Dermis blood vessel endothelial cell (primary cell): ENCODE data around the gene DNAJC4. TPM values are rescaled to one million over a fixed set of nuclear protein-coding genes. Genes with fewer than 3 reads are reported as not detected.
A peak's percentile ranks its signal among the peaks of the same experiment; 100 is the strongest.

Source experiments
- DNase-seq: peaks from one replicate; pipeline ENCODE4 v3.0.0; 2010
- total RNA-seq: library from RNA; depleted of rRNA; stranded (reverse); fragments of >200 nt; gene quantifications from 2 replicates; pipeline ENCODE4 v1.2.3, GENCODE V29; 2014

Gene DNAJC4
- total RNA-seq, 1 donor from 2014 or later = 17.4 TPM

DNA sequence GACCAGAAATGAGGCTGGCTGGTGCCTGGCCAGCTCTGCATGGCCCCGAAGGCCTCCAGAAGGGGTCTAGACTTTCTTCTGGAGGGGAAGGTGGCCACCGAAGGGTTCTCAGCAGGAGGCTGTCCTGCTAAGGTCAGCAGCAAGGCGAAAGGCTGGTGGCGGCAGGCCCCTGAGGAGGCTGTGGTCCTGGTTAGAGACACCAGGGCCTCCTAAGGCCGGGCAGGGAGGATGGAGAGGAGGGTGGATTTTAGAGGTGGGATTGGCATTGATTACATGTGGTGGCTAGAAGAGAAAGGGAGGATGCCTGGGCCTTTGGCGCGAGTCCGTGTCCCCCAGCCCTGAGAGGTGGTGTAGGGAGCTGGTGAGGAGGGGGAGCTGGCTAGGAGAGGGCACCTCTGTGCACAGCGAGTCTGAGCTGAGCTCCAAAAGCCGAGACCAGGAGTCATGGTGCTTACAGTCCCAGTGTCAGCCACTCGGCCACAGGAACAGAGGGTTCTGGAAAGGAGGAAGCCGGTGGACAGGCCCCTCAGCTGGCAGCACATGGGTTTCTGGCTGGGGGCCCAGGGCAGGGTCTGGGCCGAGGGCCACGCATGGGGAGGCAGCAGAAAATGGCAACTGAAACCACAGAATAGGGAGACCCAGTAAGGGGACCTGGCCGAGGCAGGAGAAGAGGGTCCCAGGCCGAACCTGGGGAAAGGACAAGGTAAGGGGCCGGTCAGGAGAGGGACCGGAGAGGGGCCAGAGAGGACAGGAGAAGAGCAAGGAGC, 21.4 kb upstream of the DNAJC4 start:
- DNase-seq = no peak

DNA sequence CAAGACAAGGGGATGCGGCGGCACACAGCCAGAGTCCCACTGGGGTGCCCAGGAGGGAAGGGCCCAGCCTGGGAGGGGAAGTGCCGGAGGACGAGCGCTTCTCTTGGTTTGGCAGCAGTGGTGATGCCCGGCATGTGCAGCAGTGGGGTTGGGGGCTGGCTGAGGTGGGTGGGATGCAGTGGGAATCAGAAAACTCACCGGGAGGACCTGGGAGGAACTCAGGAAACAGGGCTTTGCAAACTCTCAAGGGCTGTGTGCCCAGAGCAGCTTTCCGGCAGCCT, 20.8 kb upstream of the DNAJC4 start:
- no peak for DNase-seq

DNA sequence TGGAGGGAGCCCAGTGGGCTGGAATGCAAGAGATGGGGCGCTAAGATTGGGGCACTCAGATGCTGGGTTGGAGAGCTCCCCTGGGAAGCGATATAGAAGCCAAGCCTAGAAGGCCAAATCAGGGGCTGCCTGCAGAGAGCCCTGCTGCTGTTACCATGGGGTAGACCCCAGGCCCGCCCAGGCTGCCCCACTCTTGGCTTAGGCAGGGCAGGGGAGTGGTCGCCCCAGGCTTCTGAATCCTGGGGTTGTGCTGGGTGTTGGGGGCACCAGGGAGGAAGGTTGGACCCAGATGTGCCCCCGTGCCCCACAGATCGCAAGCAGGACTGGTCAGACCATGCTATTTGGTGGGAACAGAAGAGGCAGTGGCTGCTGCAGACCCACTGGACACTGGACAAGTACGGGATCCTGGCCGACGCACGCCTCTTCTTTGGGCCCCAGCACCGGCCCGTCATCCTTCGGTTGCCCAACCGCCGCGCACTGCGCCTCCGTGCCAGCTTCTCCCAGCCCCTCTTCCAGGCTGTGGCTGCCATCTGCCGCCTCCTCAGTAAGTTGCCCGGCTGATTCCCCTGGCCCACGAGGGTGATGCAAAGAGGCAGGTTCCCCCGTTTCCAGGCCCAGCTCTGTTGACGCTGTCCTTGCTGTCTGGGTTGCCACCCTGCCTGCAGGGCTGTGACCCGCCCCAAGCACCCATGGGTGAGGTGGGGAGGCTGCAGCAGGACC, 19.9 kb upstream of the DNAJC4 start:
- DNase-seq = no peak

DNA sequence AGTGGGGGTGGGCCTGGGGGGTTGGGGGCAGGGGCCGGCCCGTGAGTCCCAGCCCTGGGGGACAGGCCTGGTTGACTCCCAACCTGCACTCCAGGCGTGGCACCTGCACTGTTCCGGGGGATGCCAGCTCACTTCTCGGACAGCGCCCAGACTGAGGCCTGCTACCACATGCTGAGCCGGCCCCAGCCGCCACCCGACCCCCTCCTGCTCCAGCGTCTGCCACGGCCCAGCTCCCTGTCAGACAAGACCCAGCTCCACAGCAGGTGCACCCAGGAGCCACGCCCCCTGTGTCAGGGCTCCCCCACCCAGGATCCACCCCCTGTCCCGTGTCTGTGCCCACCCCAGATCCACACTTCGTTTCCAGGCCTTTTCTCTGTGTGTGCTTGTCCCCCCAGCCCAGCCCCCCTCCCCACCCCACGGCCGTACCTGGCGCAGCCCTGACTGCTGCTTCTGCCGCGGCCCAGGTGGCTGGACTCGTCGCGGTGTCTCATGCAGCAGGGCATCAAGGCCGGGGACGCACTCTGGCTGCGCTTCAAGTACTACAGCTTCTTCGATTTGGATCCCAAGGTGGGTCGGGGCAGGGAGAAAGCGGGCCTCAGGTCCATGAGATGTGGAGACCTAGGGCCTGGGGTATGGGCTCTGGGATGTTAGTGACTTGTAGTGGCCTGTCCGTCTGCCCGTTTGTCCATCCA, 19.0 kb upstream of the DNAJC4 start:
- no peak for DNase-seq

DNA sequence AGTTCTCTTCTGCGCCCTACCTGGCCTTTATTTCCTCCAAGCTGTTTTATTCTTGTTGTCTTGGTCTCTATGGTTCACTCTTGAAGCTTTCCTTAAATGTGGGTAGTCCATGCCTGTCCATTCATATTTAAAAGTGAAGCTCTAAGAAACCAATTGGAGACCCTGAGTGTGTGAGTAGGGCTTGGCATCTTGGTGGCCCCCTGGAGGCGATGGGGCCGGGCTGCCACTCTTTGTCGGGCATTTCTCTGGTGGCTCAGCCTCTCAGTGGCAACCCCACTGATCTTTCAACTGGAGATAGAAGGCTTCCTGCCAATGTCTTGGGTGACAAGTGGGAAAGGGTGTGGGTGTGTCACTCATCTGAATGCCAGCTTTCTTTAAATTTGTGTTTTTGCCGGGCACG, 13.5 kb upstream of the DNAJC4 start:
- no peak for DNase-seq

DNA sequence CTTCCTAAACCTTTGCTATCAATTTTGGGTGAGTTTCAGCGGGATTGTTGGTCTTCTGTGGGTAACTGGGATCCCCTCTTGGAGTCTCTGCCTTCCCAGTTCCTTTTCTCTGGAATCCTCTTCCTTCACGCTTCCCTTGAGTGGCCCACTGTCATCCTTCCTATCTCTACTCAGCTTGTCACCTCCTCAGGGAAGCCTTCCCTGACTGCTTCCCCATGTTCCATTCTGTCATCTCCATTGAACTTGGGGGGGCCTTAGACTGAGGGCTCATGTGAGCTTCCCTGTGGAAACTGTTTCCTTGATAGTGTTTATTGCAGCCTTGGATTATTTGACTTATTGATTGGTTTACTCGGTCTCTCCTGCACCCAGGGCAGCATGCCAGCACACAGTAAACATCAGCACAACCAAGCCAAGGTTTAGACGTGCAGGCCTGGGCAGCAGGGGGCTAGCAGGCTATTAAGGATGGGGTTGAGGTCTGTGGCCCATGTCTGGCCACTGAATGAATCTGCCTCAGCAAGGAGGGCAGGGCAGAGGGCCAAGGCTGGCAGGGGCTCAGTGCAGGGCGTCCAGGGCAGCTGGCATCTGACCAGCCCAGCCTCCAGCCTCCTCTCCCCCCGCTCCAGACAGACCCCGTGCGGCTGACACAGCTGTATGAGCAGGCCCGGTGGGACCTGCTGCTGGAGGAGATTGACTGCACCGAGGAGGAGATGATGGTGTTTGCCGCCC, 11.6 kb upstream of the DNAJC4 start:
- DNase-seq = no peak

DNA sequence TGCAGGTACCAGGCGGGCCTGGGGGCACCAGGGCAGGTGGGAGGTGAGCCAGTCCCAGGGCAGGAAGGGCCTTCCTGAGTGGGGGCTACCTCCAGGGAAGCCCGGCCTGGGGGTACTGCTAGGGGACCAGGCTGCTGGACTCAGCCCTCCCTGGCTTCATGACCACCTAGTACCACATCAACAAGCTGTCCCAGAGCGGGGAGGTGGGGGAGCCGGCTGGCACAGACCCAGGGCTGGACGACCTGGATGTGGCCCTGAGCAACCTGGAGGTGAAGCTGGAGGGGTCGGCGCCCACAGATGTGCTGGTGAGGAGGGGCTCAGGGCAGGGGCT, 11.0 kb upstream of the DNAJC4 start:
- DNase-seq = no peak

DNA sequence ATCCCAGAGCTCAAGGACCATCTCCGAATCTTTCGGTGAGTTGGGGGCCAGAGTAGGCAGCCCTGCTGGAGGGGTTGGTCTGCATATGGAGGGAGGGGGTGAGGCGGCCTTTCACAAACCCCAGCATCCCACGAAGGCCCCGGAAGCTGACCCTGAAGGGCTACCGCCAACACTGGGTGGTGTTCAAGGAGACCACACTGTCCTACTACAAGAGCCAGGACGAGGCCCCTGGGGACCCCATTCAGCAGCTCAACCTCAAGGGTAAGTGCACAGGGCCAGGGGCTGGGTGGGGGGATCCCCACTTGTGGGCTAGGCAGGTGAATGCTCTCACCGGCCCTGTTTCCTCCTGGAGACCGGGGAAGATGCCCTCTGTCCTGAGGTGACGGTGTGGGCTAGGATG, 10.6 kb upstream of the DNAJC4 start:
- DNase-seq = no peak

DNA sequence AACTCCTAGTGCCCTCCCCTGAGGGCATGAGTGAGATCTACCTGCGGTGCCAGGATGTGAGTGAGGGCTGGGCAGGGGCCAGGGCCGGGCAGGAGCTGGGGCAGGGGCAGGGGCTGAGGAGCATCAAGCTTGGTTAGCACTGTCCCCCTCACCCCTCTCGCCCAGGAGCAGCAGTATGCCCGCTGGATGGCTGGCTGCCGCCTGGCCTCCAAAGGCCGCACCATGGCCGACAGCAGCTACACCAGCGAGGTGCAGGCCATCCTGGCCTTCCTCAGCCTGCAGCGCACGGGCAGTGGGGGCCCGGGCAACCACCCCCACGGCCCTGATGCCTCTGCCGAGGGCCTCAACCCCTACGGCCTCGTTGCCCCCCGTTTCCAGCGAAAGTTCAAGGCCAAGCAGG, 10.1 kb upstream of the DNAJC4 start:
- DNase-seq = no peak

DNA sequence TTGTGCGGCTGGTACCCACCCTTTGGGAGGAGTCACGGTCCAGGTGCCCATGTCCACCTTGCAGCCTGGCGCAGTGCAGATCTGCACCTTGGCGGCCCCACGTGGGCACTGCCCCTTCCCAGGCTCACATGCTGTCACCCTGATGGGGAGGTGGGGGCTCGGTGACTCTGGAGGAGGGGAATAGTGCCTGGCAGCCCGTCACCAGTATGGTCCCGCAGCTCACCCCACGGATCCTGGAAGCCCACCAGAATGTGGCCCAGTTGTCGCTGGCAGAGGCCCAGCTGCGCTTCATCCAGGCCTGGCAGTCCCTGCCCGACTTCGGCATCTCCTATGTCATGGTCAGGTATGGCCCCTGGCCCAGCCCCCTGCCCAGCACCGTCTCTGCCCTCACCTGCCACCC, 9.6 kb upstream of the DNAJC4 start:
- no peak for DNase-seq

DNA sequence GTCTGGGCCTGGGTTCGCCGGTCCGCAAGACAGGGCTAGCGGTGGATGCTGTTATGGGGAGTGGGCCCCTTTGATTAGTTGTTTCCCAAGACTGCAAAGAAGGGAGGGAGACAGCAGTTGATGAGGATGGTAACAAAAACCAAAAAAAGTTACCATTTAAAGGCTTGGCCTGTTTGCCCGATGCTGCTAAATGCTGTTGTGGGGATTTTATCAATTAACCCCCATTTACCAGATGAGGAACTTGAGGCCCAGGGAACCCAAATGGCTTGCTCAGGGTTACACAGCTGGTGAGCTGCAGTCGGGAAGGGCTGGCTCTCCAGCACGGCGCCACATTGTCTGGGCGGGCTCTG, 7.7 kb upstream of the DNAJC4 start:
- no peak for DNase-seq

DNA sequence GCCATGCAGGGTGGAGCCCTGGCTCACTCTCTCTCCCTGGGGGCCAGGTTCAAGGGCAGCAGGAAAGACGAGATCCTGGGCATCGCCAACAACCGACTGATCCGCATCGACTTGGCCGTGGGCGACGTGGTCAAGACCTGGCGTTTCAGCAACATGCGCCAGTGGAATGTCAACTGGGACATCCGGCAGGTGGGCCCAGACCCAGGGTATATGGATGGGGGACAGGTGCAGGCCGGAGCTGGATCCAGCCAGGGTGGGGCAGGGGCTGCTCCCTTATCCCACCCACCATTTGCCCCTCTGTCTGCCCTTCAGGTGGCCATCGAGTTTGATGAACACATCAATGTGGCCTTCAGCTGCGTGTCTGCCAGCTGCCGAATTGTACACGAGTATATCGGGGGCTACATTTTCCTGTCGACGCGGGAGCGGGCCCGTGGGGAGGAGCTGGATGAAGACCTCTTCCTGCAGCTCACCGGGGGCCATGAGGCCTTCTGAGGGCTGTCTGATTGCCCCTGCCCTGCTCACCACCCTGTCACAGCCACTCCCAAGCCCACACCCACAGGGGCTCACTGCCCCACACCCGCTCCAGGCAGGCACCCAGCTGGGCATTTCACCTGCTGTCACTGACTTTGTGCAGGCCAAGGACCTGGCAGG, 7.2 kb upstream of the DNAJC4 start:
- no peak for DNase-seq

DNA sequence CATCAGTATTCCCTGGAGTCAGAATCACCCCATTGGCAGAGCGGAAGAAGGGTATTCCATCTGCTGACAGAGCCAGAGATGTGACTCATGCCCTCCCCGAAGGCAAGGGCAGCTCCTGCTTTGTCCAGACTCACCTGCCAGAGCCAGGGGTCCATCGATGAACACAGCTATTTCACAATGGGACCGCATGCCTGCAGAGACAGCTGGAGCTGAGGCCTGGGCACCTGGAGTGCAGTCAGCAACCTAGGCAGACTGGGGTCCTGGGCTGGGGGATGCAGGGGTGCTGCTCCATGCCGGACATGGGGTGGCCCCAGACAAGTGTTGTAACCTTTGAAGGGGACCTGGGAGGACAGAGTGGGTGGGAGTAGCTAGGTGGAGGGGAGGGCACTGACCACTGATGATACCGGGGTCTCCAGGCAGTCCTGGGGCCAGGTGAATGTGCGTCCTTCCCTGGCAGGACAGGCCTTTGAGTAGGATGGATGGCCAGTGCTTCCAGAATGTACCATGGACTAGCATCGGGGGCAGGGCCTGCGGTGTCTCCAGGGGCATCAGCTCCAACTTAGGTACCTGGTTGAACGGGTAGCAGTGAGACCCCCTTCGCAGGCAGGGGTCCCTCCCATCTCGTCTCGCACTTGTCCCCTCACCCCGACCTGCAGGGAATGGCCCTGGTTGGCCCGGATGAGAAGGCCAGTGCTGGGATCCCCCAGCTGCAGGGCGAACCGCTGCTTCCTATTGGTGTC, 6.0 kb upstream of the DNAJC4 start:
- peak; percentile 25 for DNase-seq

DNA sequence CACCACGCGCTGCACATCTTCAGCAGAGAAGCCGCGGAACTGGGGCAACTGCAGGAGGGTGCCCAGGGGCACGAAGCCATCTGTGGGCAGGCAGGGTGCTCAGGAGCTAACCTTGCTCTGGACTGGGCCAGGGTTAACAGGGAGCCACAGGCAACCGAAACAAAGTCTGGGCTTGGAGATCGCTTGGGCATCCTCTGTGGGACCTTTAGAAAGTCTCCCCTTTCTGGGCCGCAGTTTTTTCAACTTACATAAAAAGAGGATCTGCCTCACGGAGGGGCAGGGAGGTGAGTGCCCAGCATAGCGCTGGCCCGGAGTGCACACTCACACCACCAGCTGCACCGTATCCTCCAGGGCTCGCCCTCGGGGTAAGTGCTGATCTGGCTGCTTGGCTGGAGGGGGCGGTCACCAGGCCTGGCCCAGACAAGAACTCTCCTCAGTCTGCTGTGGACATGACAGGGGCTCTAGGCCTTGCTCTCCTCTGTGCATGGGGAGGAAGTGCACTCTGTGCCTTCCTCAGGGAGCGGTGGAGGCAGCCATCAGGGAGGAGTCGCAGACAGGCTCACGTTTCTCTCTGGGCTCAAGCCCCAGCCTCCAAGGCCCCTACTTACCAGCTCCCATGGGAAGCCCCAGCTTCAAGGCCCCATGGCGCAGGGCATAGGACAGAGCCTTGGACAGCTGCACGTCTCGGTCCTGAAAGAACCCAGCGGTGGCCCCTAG, 5.3 kb upstream of the DNAJC4 start:
- DNase-seq = no peak

DNA sequence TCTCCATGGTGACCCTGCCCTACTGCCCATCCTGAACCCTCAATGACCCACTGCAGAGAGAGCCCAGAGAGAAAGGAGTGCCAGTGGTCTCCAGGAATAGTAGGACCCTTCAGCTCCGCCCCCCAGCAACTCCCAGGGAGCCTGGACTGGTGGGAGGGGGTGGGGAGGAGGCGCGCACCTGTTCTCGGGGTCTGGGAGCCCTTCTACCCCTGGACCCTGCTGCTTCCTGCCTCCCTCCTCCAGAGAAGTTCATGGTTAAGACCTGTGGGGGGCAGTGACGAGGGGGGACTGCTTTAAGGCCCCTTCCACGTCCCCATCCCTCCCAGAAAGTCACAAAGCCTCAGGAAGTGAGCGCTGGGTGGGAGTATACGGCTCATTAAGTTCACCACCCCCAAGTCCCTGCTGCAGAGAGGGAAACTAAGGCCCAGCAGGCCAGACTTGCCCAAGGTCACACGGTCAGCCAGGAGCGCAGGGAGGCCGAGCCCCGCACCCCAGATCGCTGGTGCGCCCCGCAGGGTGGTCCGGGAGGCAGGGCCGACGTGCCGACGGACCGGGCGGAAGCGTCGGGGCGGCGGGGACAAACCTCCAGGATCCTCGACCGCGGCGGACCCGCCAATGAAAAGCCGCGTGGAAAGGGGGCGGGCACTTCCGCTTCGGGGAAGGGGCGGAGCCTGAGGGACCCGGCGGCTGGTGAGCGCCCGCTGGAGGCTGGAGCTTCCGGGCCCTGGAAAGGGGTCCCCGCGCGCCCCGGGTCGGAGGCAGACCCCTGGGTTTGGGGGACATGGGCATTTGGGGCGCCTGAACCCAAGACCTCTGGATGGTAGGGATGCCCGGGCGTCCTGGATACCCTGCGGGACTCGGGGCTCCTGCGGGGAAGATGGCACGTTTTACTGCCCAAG, 4.5 kb upstream of the DNAJC4 start, which contains the start of the genes NUDT22 and TRPT1:
TSS of gene NUDT22 (plus strand) at position 667 of the 899 bp plus-strand sequence. CDS start 379 bp downstream, outside the sequence.
TSS of gene TRPT1 (minus strand) at position 579 of the 899 bp plus-strand sequence. CDS start at position 253, 326 bp downstream.
- peak; percentile 85 for DNase-seq

DNA sequence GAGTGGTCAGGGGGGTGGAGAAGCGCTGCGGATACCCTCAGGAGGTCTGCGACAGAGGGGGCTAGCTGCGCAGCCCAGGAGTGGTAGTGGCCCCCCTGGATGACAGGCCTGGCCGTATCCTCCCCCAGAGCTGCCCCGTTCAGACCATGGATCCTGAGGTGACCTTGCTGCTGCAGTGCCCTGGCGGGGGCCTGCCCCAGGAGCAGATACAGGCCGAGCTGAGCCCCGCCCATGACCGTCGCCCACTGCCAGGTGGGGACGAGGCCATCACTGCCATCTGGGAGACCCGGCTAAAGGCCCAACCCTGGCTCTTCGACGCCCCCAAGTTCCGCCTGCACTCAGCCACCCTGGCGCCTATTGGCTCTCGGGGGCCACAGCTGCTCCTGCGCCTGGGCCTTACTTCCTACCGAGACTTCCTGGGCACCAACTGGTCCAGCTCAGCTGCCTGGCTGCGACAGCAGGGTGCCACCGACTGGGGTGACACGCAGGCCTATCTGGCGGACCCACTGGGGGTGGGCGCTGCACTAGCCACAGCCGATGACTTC, 3.8 kb upstream of the DNAJC4 start:
- DNase-seq = peak; percentile 21

DNA sequence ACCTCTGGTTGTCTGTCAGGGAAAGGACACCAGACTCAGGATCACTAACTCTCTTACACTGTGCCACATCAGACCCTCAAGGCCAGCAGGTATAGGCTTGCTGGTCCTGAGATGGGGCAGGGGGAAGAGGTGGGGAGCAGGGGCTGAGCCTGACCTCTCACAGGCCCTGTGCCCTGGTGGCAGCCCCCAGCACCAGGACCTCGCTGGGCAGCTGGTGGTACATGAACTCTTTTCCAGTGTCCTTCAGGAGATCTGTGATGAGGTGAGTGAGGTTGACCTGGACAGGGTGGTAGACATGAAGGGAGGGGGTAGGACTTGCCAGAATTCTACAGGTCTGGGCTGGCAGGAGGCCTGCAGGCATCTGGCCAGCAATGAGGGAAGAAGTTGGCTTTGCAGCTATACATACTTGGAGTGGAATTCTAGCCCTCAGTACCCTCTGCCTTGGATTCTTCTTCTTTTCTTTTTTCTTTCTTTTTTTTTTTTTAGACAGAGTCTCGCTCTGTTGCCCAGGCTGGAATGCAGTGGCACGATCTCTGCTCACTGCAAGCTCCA, 2.9 kb upstream of the DNAJC4 start:
- no peak for DNase-seq

DNA sequence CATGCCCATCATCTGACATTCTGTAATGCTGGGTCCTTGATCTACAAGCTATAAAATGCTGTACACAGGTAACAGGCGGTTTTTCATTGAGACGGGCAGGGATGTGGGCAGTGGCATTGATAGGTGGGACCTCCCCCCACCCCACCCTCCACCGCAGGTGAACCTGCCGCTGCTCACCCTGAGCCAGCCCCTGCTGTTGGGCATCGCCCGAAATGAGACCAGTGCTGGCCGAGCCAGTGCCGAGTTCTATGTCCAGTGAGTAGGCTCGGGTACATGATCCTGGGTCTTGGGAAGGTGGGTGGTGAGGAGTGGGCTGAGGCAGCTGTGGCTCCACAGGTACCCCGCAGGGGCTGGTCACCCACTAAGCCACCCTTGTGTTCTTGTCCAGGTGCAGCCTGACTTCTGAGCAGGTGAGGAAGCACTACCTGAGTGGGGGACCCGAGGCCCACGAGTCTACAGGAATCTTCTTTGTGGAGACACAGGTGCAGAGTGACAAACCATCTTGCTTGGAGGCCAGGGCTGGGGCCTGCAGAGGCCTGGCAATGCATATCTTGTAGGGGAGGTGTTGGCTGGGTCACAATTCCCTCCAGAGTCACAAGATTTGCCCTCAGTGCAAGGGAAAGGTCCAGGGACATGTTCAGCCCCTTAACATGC, 1.1 kb upstream of the DNAJC4 start:
- no peak for DNase-seq

DNA sequence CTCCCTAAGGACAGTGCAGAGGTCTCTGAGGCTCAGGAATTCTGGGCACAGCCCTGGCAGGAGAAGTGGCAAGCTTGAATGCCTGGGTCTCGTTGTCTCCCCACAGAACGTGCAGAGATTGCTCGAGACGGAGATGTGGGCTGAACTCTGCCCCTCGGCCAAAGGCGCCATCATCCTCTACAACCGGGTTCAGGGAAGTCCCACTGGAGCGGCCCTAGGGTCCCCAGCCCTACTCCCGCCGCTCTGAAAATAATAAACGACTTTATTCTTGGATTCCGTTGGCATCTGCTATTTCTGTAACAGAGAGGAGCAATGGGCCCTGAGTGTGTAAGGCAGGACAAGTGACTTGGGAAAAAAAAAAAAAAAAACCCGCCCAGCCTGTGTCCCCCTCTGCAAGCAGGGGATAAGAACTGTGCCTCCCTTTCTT, 591 bp upstream of the DNAJC4 start:
- no peak for DNase-seq
